Tibial artery (tissue), 4 donors: Measurements from ENCODE around the gene MUC5AC.

Experiments used
- DNase-seq, 2 donors: peaks; one replicate each; pipeline ENCODE4 v3.0.0-alpha.2; 2019
- H3K27ac ChIP-seq, 2 donors: fragments of 200-600 bp; sonication (generic) in 1 of 2; 1 replicate in 1 of 2; 2 replicates in 1 of 2; pipeline ENCODE4 v1.5.1; 2018 to 2019; ENCODE audit warnings: mild to moderate bottlenecking in 1 of 2
- H3K27me3 ChIP-seq, 2 donors: fragments of 200-600 bp; sonication (generic) in 1 of 2; one replicate each; pipeline versions ENCODE4 v1.5.1 to v1.6.0; 2016 to 2019
- H3K36me3 ChIP-seq, 3 donors: fragments of 200-600 bp; sonication (generic) in 2 of 3; one replicate each; pipeline ENCODE4 v1.5.1; 2016 to 2019; ENCODE audit warnings: mild to moderate bottlenecking in 2 of 3
- H3K4me1 ChIP-seq, 4 donors: fragments of 200-600 bp; sonication (generic) in 2 of 4; 1 replicate in 3 of 4; 2 replicates in 1 of 4; pipeline ENCODE4 v1.5.1; 2016 to 2019
- H3K4me3 ChIP-seq, 2 donors: fragments of 200-600 bp; sonication (generic) in 1 of 2; 1 replicate in 1 of 2; 2 replicates in 1 of 2; pipeline ENCODE4 v1.5.1; 2018 to 2019; ENCODE audit warnings: mild to moderate bottlenecking in 2 of 2
- H3K9me3 ChIP-seq, 3 donors: fragments of 200-600 bp; sonication (generic) in 1 of 3; one replicate each; pipeline ENCODE4 v1.5.1; 2016 to 2019
- CTCF ChIP-seq, 2 experiments: fragments of 200-600 bp in 1 of 2; fragments of 450-650 bp in 1 of 2; IDR thresholded peaks; one replicate each; pipeline ENCODE4 v1.5.1; 2017 to 2019; ENCODE audit warnings: antibody characterized with exemption in 2 of 2, mild to moderate bottlenecking in 1 of 2, moderate library complexity in 1 of 2
- intact Hi-C: fragments of 100-400 bp; cut with DNase I; formaldehyde crosslinking; loops from one replicate; pipeline ENCODE4 v1.15.0; 2023; ENCODE audit warnings: low total_unique reads

Gene MUC5AC

GRCh38 chr11:1126491-1126926, 31.2 kb upstream of the MUC5AC start:
- intact Hi-C loops, result no loop called here
- no peaks in the 10 kb centered on the region for H3K9me3 ChIP-seq
- DNase-seq, result peak; percentile 10 to 59
- no peak for TF ChIP-seq CTCF (IDR thresholded peaks at IDR 0.05)
- H3K27me3 ChIP-seq, result peaks cover 0 to 67% of the 10 kb centered on the region in 2 donors
- no peaks in the 10 kb centered on the region for H3K36me3 ChIP-seq
- H3K4me3 ChIP-seq, result no peak overlapping the region
- no peak overlapping the region for H3K27ac ChIP-seq
- no peaks in the 10 kb centered on the region for H3K4me1 ChIP-seq

- no peak for TF ChIP-seq CTCF (IDR thresholded peaks at IDR 0.05)
- no peak overlapping the region for H3K4me3 ChIP-seq
- no peaks in the 10 kb centered on the region for H3K9me3 ChIP-seq
- no peaks in the 10 kb centered on the region for H3K36me3 ChIP-seq
- H3K4me1 ChIP-seq, result no peaks in the 10 kb centered on the region
- no peak overlapping the region for H3K27ac ChIP-seq
- H3K27me3 ChIP-seq, result peaks cover 0 to 62% of the 10 kb centered on the region in 2 donors
- DNase-seq, result peak; percentile 13 to 58
- intact Hi-C loops, result no loop called here
Measured at GRCh38 chr11:1126935-1127663, 30.7 kb upstream of the MUC5AC start.

- DNase-seq, result peak; percentile 11 to 43
- intact Hi-C loops, result no loop called here
- Histone ChIP-seq H3K36me3 (no peaks in the 10 kb centered on the region), H3K27me3 (peaks cover 0 to 57% of the 10 kb centered on the region in 2 donors), H3K4me1 (no peaks in the 10 kb centered on the region), H3K9me3 (no peaks in the 10 kb centered on the region), H3K4me3 (no peak overlapping the region), H3K27ac (no peak overlapping the region)
- TF ChIP-seq CTCF (IDR thresholded peaks at IDR 0.05), result no peak
Measured at GRCh38 chr11:1127664-1128162, 30.0 kb upstream of the MUC5AC start.

GRCh38 chr11:1128311-1129142, 29.2 kb upstream of the MUC5AC start:
- Histone ChIP-seq H3K36me3 (no peaks in the 10 kb centered on the region), H3K4me3 (no peak overlapping the region), H3K27ac (no peak overlapping the region), H3K4me1 (no peaks in the 10 kb centered on the region), H3K9me3 (peaks cover 0 to 7% (median 0%) of the 10 kb centered on the region in 3 donors), H3K27me3 (peaks cover 0 to 54% of the 10 kb centered on the region in 2 donors)
- no peak for TF ChIP-seq CTCF (IDR thresholded peaks at IDR 0.05)
- intact Hi-C loops, result no loop called here
- peak; percentile 11 to 54 for DNase-seq

GRCh38 chr11:1129143-1129610, 28.6 kb upstream of the MUC5AC start:
- DNase-seq, result peak in 1 of 2 donors; percentile 2
- no peaks in the 10 kb centered on the region for H3K36me3 ChIP-seq
- intact Hi-C loops, result no loop called here

More at GRCh38 chr11:1129143-1129610, 28.6 kb upstream of the MUC5AC start:
- H3K4me1 ChIP-seq, result no peaks in the 10 kb centered on the region
- peaks cover 0 to 10% (median 4%) of the 10 kb centered on the region in 3 donors for H3K9me3 ChIP-seq
- TF ChIP-seq CTCF (IDR thresholded peaks at IDR 0.05), result no peak
- peaks cover 0 to 49% of the 10 kb centered on the region in 2 donors for H3K27me3 ChIP-seq
- no peak overlapping the region for H3K27ac ChIP-seq
- no peak overlapping the region for H3K4me3 ChIP-seq
